MM.1S (cell line): ENCODE data around the gene NOL4L.
"Not testable (repeated sequence)": the region's sequence is repeated elsewhere in the genome, so short reads cannot be mapped to it uniquely, and the experiment has no call there.

Source experiments
- DNase-seq: peaks from one replicate; pipeline ENCODE4 v3.0.0-alpha.2; 2015
- H2AFZ ChIP-seq: fragments of 300-600 bp; sonication (generic); 2 replicates; pipeline ENCODE4 v1.6.0; 2016; ENCODE audit warnings: antibody characterized with exemption, low read length
- H3F3A ChIP-seq: fragments of 300-600 bp; sonication (generic); 2 replicates; pipeline ENCODE4 v1.6.1; 2016; ENCODE audit warnings: mild to moderate bottlenecking, antibody characterized with exemption, low read length, moderate library complexity, mixed read lengths; ENCODE audit not compliant: insufficient read depth
- H3K27ac ChIP-seq: fragments of 300-600 bp; sonication (generic); 2 replicates; pipeline ENCODE4 v1.5.1; 2016; ENCODE audit warnings: mild to moderate bottlenecking, low read length
- H3K27me3 ChIP-seq: fragments of 300-600 bp; sonication (generic); replicated peaks from 2 replicates; pipeline ENCODE4 v1.6.0; 2016; ENCODE audit warnings: low read length; ENCODE audit not compliant: insufficient read depth
- H3K36me3 ChIP-seq: fragments of 300-600 bp; sonication (generic); replicated peaks from 2 replicates; pipeline ENCODE4 v1.6.1; 2016; ENCODE audit warnings: mild to moderate bottlenecking, low read length, mixed read lengths; ENCODE audit not compliant: insufficient read depth
- H3K4me1 ChIP-seq: fragments of 300-600 bp; sonication (generic); 2 replicates; pipeline ENCODE4 v1.6.1; 2016; ENCODE audit warnings: low read length, mixed read lengths
- H3K4me2 ChIP-seq: fragments of 300-600 bp; sonication (generic); 2 replicates; pipeline ENCODE4 v1.6.0; 2016; ENCODE audit warnings: low read depth, low read length
- H3K4me3 ChIP-seq: fragments of 300-600 bp; sonication (generic); 2 replicates; pipeline ENCODE4 v1.5.1; 2016; ENCODE audit warnings: low read length, mixed read lengths
- H3K79me2 ChIP-seq: fragments of 300-600 bp; sonication (generic); 2 replicates; pipeline ENCODE4 v1.6.1; 2016; ENCODE audit warnings: mixed run types, low read length, mixed read lengths
- H3K9ac ChIP-seq: fragments of 300-600 bp; sonication (generic); 2 replicates; pipeline ENCODE4 v1.6.1; 2016; ENCODE audit warnings: low read length, mixed read lengths
- H3K9me2 ChIP-seq: fragments of 300-600 bp; sonication (generic); replicated peaks from 2 replicates; pipeline ENCODE4 v1.6.1; 2016; ENCODE audit warnings: mild to moderate bottlenecking, low read length, mixed read lengths; ENCODE audit not compliant: insufficient read depth
- H3K9me3 ChIP-seq: fragments of 300-600 bp; sonication (generic); replicated peaks from 2 replicates; pipeline ENCODE4 v1.6.1; 2016; ENCODE audit warnings: mild to moderate bottlenecking, low read length, mixed read lengths; ENCODE audit not compliant: insufficient read depth
- H4K20me1 ChIP-seq: fragments of 300-600 bp; sonication (generic); 2 replicates; pipeline ENCODE4 v1.6.1; 2016; ENCODE audit warnings: mild to moderate bottlenecking, low read length, moderate library complexity, mixed read lengths; ENCODE audit not compliant: insufficient read depth
- CTCF ChIP-seq: fragments of 300-600 bp; sonication (generic); IDR thresholded peaks from 2 replicates; pipeline ENCODE4 v1.5.1; 2016; ENCODE audit warnings: antibody characterized with exemption, low read length, mixed read lengths
- EZH2 ChIP-seq: fragments of 300-600 bp; sonication (generic); optimal IDR thresholded peaks from 2 replicates; pipeline ENCODE3; 2017; ENCODE audit warnings: low read depth, mild to moderate bottlenecking, antibody characterized with exemption, low read length, mixed read lengths
- EZH2phosphoT487 ChIP-seq: fragments of 300-600 bp; sonication (generic); IDR thresholded peaks from 2 replicates; pipeline ENCODE4 v1.6.1; 2018; ENCODE audit warnings: antibody characterized with exemption, low read length

The NOL4L gene

GRCh38 chr20:32597714-32598113 is 12.6 kb upstream of the NOL4L start:
- TF ChIP-seq EZH2 (no peak), EZH2phosphoT487 (no peak), CTCF (no peak)
- H3K4me1 ChIP-seq, result peaks cover 2% of the 10 kb centered on the region; the same call in 1 of the 2 replicates
- H3K27ac ChIP-seq, result no peak overlapping the region
- no peaks in the 10 kb centered on the region for H3K36me3 ChIP-seq
- DNase-seq, result no peak
- H3K27me3 ChIP-seq, result no peaks in the 10 kb centered on the region
- H3F3A ChIP-seq, result no peaks in the 10 kb centered on the region
- no peak overlapping the region for H2AFZ ChIP-seq
- no peak overlapping the region for H3K4me2 ChIP-seq
- H4K20me1 ChIP-seq, result no peaks in the 10 kb centered on the region
- no peak overlapping the region for H3K4me3 ChIP-seq
- no peaks in the 10 kb centered on the region for H3K79me2 ChIP-seq
- no peak overlapping the region for H3K9ac ChIP-seq
- no peaks in the 10 kb centered on the region for H3K9me3 ChIP-seq
- no peaks in the 10 kb centered on the region for H3K9me2 ChIP-seq

DNA sequence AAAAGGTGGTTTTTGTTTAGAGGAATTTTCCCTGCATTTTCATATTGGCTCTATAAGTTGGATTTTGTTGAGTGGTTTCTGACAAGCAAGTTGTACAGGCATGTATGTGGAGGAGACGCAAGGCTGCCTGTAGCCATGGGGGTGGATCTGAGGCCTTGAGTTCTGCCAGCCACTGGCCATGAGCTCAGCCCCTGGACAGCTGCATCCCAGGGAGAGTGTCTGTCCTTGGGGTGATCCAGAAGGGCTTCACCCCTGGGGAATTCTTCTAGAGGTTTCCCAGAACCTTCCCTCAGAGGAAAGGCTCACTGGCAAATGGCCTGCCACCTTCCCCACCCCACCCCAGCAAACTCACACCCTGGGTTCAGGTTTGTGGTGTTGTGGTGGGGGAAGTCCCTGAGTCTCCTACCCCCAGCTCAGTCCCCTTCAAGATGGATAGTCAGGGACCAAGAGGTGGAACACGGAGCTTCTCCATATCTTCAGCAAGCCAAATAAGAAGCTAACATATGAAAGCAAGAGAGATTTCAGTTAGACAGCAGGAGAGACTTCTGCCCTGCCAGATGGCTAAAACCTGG is 11.6 kb upstream of the NOL4L start:
- H4K20me1 ChIP-seq, result no peaks in the 10 kb centered on the region
- no peak for TF ChIP-seq EZH2phosphoT487
- TF ChIP-seq EZH2, result no peak
- TF ChIP-seq CTCF, result no peak
- no peaks in the 10 kb centered on the region for H3K27me3 ChIP-seq
- no peak overlapping the region for H3K27ac ChIP-seq
- H3K79me2 ChIP-seq, result no peaks in the 10 kb centered on the region
- H3K9ac ChIP-seq, result no peak overlapping the region
- no peaks in the 10 kb centered on the region for H3K36me3 ChIP-seq
- H3K9me3 ChIP-seq, result no peaks in the 10 kb centered on the region
- no peaks in the 10 kb centered on the region for H3K9me2 ChIP-seq
- H3F3A ChIP-seq, result no peaks in the 10 kb centered on the region
- H2AFZ ChIP-seq, result no peak overlapping the region
- no peak overlapping the region for H3K4me2 ChIP-seq
- no peaks in the 10 kb centered on the region for H3K4me1 ChIP-seq
- DNase-seq, result no peak
- H3K4me3 ChIP-seq, result no peak overlapping the region

DNA sequence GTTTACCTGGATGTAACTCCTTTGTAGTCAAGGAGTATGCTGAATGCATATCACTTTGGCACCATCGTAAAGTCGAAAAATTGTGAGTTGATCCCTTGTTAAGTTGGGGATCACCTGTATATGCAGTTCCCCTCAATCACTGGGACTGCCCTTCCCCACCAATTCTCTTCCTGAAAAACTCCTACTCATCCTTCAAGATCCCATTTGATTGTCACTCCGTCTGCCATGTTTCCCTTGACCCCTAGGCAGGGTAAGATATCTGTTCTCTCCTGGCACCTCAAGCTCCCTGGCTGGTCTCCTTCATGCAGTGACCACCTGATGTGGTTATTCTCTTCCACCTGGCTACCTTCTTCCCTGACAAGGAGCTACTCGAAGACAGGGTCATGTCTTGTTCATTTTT is 10.0 kb upstream of the NOL4L start:
- H3K9me3 ChIP-seq, result no peaks in the 10 kb centered on the region
- no peaks in the 10 kb centered on the region for H3F3A ChIP-seq
- DNase-seq, result no peak
- H3K4me2 ChIP-seq, result no peak overlapping the region
- H3K4me3 ChIP-seq, result no peak overlapping the region
- no peaks in the 10 kb centered on the region for H3K9me2 ChIP-seq
- H2AFZ ChIP-seq, result no peak overlapping the region
- TF ChIP-seq EZH2, result no peak
- TF ChIP-seq CTCF, result no peak
- TF ChIP-seq EZH2phosphoT487, result no peak
- no peaks in the 10 kb centered on the region for H3K36me3 ChIP-seq
- H3K4me1 ChIP-seq, result no peaks in the 10 kb centered on the region
- no peaks in the 10 kb centered on the region for H4K20me1 ChIP-seq
- H3K9ac ChIP-seq, result no peak overlapping the region
- no peaks in the 10 kb centered on the region for H3K79me2 ChIP-seq
- H3K27me3 ChIP-seq, result peaks cover 6% of the 10 kb centered on the region
- H3K27ac ChIP-seq, result no peak overlapping the region

DNA sequence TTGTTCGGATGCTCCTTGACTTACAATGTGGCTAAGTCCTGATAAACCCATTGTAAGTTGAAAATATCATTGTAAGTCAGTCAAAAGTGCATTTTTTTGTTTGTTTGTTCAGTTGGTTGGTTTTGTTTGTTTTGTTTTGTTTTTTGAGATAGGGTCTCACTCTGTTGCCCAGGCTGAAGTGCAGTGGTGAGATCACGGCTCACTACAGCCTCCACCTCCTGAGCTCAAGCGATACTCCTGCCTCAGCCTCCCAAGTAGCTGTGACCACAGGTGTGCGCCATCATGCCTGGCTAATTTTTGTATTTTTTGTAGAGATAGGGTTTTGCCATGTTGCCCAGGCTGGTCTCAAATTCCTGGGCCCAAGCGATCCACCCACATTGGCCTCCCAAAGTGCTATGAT is 9.5 kb upstream of the NOL4L start:
- not testable (repeated sequence) for H3K79me2 ChIP-seq, H3K4me3 ChIP-seq, H3K9me3 ChIP-seq

More for the DNA sequence above, 9.5 kb upstream of the NOL4L start:
- not testable (repeated sequence) for H3K4me2 ChIP-seq, DNase-seq, H3K27me3 ChIP-seq, H4K20me1 ChIP-seq, H2AFZ ChIP-seq, H3K9me2 ChIP-seq, H3K4me1 ChIP-seq, H3K9ac ChIP-seq, H3F3A ChIP-seq, H3K27ac ChIP-seq, H3K36me3 ChIP-seq
